Thymus (tissue), 11 donors: ENCODE measurements around the gene BMP15. TPM values are rescaled to one million over a fixed set of nuclear protein-coding genes. Genes with fewer than 3 reads are reported as not detected.

Source experiments
- DNase-seq, 9 donors: peaks; one replicate each; pipeline ENCODE4 v3.0.0-alpha.2; 2013; ENCODE audit warnings: low spot score in 9 of 9, low read depth in 6 of 9, missing footprints in 1 of 9
- H3K27ac ChIP-seq, 2 donors: one replicate each; pipeline ENCODE4 v1.5.1; 2013; ENCODE audit warnings: control low read depth in 1 of 2, low read depth in 1 of 2, low read length in 1 of 2, mild to moderate bottlenecking in 1 of 2, moderate library complexity in 1 of 2
- H3K27me3 ChIP-seq, 2 donors: one replicate each; pipeline ENCODE4 v1.5.1; 2013; ENCODE audit warnings: low read length in 1 of 2; ENCODE audit not compliant: control insufficient read depth in 2 of 2, insufficient read depth in 1 of 2
- H3K36me3 ChIP-seq, 2 donors: one replicate each; pipeline ENCODE4 v1.5.1; 2013; ENCODE audit warnings: low read length in 1 of 2, mild to moderate bottlenecking in 1 of 2, moderate library complexity in 1 of 2; ENCODE audit not compliant: control insufficient read depth in 2 of 2, insufficient read depth in 2 of 2
- H3K4me1 ChIP-seq, 2 donors: one replicate each; pipeline ENCODE4 v1.5.1; 2013; ENCODE audit warnings: low read length in 2 of 2; ENCODE audit not compliant: control insufficient read depth in 2 of 2, insufficient read depth in 2 of 2
- H3K4me3 ChIP-seq, 2 donors: one replicate each; pipeline ENCODE4 v1.5.1; 2013; ENCODE audit warnings: low read length in 2 of 2, control low read depth in 1 of 2, mild to moderate bottlenecking in 1 of 2
- H3K9me3 ChIP-seq, 2 donors: one replicate each; pipeline ENCODE4 v1.5.1; 2013; ENCODE audit warnings: low read length in 1 of 2, mild to moderate bottlenecking in 1 of 2; ENCODE audit not compliant: control insufficient read depth in 2 of 2, insufficient read depth in 1 of 2
- WGBS: extraction: QIAGEN DNeasy Blood & Tissue Kit; methylation state at CpG from one replicate; pipeline ENCODE4 v1.1.7; 2013; 5-methylcytosine and 5-hydroxymethylcytosine counted together
- polyA plus RNA-seq: library from polyadenylated mRNA; stranded (reverse); fragments of 200-250 nt; gene quantifications from one replicate; pipeline ENCODE4 v1.2.3, GENCODE V29; 2013
- total RNA-seq: library from RNA; stranded (reverse); fragments of 120-200 nt; gene quantifications from one replicate; pipeline ENCODE4 v1.2.4, GENCODE V29; 2013
- donor health status: healthy.

The BMP15 gene
- total and polyA plus RNA-seq, 2 donors, result not detected

DNA sequence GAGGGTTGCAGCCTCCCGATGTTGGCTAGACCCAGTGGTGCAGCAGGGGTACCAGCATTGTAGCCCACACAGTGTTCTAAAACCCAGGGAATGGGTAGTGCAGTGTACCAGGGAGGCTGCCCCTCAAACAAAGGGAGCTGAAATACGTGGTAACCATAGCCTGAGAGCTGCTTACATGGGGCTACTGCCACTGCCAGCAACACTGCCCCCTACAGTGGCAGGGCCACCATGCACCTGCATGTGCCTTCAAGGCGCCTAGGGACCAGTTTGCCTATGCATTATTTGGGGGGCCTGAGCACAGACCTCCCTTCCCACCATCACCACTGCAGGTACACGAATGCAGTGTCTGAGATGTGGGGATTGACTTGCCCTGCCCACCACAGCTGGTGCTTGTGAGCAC, 21.0 kb upstream of the BMP15 start:
- 87% methylated on average over 4 of the region's 4 CpGs for WGBS
- Histone ChIP-seq H3K4me1 (no peaks in the 10 kb centered on the region), H3K27me3 (no peaks in the 10 kb centered on the region), H3K9me3 (no peaks in the 10 kb centered on the region), H3K4me3 (no peak overlapping the region), H3K27ac (no peak overlapping the region), H3K36me3 (no peaks in the 10 kb centered on the region)
- DNase-seq, result no peak

DNA sequence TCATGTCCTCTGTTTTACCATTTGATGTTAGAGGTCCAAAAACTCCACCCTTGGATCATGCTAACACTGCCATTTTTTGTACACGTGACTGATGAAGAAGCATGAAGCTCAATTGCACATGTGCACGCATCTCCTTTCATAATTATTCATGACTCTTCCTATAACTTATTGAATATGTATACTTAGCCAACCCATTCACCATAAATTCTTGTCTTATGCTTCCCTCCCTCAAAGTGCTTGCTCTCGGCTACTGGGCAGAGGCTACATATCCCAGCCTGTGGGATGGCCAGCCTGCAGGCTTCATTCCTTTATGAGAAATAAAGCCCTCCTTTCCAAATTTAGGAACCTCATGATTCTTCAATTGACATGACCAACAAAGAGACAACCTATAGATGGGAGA, 17.5 kb upstream of the BMP15 start:
- no peak overlapping the region for H3K4me3 ChIP-seq
- WGBS, result 95% methylated on average over 3 of the region's 3 CpGs
- H3K4me1 ChIP-seq, result no peaks in the 10 kb centered on the region
- H3K36me3 ChIP-seq, result no peaks in the 10 kb centered on the region
- H3K27ac ChIP-seq, result no peak overlapping the region
- DNase-seq, result no peak
- no peaks in the 10 kb centered on the region for H3K27me3 ChIP-seq
- no peaks in the 10 kb centered on the region for H3K9me3 ChIP-seq

DNA sequence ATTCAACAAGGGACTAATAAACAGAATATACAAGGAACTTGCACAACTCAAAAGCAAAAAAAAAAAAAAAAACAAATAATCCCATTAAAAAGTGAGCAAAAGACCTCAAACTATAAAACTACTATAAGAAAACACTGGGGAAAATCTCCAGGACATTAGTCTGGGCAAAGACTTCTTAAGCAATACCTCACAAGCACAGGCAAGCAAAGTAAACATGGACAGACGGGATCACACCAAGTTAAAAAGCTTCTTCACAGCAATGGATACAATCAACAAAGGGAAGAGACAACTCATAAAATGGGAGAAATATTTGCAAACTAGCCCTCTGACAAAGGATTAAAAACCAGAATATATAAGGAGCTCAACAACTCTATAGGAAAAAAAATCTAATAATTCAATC, 17.1 kb upstream of the BMP15 start:
- whole genome bisulfite sequencing, result 0% methylated on average over 1 of the region's 1 CpG
- H3K4me3 ChIP-seq, result no peak overlapping the region
- H3K27me3 ChIP-seq, result no peaks in the 10 kb centered on the region
- no peak overlapping the region for H3K27ac ChIP-seq
- H3K4me1 ChIP-seq, result no peaks in the 10 kb centered on the region
- no peaks in the 10 kb centered on the region for H3K36me3 ChIP-seq
- no peaks in the 10 kb centered on the region for H3K9me3 ChIP-seq
- DNase-seq, result no peak

DNA sequence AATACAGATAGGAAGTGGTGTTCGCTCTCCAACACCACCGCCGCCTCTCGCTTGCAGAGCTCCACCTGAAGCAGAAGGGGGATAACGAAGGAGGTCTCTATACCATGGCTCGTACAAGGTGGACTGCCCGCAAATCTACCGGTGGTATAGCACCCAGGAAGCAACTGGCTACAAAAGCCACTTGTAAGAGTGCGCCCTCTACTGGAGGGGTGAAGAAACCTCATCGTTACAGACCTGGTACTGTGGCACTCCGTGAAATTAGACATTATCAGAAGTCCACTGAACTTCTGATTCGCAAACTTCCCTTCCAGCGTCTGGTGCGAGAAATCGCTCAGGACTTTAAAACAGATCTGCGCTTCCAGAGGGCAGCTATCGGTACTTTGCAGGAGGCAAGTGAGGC, 5.2 kb upstream of the BMP15 start:
- Histone ChIP-seq H3K36me3 (no peaks in the 10 kb centered on the region), H3K4me1 (no peaks in the 10 kb centered on the region), H3K27me3 (no peaks in the 10 kb centered on the region)

DNA sequence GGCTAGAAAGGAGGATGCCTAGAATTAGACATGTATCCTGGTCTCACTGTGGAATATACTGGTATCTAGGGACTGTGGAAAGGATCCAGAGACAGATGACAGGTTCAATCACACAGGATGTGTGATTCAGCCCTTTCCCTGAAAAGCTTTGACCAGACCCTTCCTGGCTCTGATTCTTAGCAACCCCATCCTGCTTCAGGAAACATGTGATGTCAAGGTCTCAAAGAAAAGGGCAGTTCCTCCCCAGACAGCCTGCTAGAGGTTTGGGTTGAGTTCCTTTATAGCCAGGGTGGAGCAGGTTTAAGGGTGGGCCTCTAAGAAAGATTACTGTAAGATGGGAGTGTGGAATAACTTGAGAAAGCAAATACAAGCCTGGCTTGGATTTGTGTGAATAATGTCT, 3.0 kb downstream of the BMP15 start:
- Histone ChIP-seq H3K9me3 (no peaks in the 10 kb centered on the region), H3K27ac (no peak overlapping the region), H3K36me3 (no peaks in the 10 kb centered on the region), H3K4me3 (no peak overlapping the region), H3K4me1 (no peaks in the 10 kb centered on the region), H3K27me3 (no peaks in the 10 kb centered on the region)
- no peak for DNase-seq

More for the DNA sequence above, 5.2 kb upstream of the BMP15 start:
- Histone ChIP-seq H3K27ac (no peak overlapping the region), H3K4me3 (no peak overlapping the region), H3K9me3 (no peaks in the 10 kb centered on the region)
- DNase-seq, result peak in 2 of 9 donors; percentile 5 to 10
- WGBS, result 97% methylated on average over 17 of the region's 17 CpGs

DNA sequence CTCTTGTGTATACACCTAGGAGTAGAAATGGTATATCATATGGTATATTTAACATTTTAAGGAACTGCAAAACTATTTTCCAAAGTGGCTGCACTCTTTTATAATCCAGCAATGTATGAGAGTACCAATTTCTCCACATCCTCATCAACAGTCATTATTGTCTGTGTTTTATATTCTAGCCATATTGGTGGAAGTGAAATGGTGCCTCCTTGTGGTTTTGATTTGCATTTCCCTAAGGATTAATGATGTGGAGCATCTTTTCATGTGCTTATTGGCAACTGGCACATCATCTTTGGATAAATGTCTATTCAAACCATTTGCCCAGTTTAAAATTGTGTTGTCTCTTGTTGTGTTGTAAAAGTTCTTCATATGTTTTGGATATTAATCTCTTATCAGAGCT, 9.6 kb downstream of the BMP15 start:
- H3K27me3 ChIP-seq, result no peaks in the 10 kb centered on the region
- DNase-seq, result no peak
- H3K9me3 ChIP-seq, result no peaks in the 10 kb centered on the region
- H3K27ac ChIP-seq, result no peak overlapping the region
- no peaks in the 10 kb centered on the region for H3K36me3 ChIP-seq
- no peaks in the 10 kb centered on the region for H3K4me1 ChIP-seq
- H3K4me3 ChIP-seq, result no peak overlapping the region

DNA sequence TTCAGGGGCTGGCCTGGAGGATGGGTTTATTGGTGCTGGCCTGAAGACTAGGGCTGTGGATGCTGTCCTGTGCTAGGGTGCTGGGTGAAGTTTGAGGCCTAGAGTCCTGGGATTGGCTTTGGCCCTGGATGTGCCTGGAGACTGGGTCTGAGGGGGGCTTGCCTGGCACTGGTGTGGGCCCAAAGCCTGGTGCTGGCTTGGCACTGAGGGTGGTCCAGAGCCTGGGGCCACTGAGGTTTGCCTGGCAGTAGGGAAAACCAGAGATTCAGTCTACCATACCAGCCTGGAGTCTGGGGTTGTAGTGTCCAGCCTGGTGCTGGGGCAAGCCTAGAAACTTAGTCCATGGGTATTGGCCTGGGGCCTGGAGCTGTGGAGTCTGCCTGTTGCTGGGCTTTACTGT, 16.6 kb downstream of the BMP15 start:
- DNase-seq, result no peak

DNA sequence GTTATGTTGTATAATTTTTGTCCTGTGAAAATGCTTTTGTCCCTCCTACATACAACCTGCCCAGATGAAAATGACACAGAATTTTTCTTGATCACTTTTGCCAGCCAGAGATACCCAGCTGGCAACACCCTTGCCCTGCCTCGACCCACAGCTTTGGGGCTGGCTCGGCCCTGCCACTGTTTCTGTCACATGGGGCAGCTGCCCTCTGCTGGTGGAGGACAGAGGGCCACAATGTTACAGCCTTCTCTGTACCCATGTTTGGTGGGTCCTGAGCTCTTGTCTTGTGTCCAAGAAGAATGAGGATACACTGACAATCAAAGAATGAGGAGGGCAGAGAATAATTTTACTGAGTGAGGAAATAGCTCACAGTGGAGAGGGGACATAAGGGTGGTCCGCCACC, 31.1 kb downstream of the BMP15 start:
- Histone ChIP-seq H3K9me3 (no peaks in the 10 kb centered on the region), H3K27me3 (no peaks in the 10 kb centered on the region), H3K36me3 (no peaks in the 10 kb centered on the region), H3K27ac (no peak overlapping the region), H3K4me3 (no peak overlapping the region), H3K4me1 (no peaks in the 10 kb centered on the region)
- no peak for DNase-seq
- WGBS, result 92% methylated on average over 3 of the region's 3 CpGs

More for the DNA sequence above, 16.6 kb downstream of the BMP15 start:
- H3K27me3 ChIP-seq, result no peaks in the 10 kb centered on the region
- H3K4me3 ChIP-seq, result no peak overlapping the region
- no peaks in the 10 kb centered on the region for H3K9me3 ChIP-seq
- no peaks in the 10 kb centered on the region for H3K4me1 ChIP-seq
- no peaks in the 10 kb centered on the region for H3K36me3 ChIP-seq
- H3K27ac ChIP-seq, result no peak overlapping the region

DNA sequence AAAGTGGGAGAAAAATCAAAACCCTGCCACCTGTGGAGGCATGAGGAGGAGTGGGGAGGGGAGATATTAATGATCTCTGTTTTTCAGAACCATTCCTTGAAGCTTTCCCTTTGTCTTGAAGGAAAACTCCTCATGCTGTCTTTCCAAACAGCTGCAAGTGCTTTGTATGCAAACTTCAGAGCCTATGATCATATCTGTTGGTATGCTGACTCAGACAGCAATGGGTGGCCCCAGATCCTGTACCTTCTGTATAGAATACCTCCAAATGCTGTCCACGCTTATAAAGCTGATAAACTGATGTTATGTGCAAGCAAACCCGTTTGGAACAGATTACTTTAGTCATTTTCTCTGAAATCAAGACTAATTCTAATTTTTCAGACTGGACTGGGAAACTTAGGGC, 31.9 kb downstream of the BMP15 start:
- no peak for DNase-seq
- Histone ChIP-seq H3K36me3 (no peaks in the 10 kb centered on the region), H3K27ac (no peak overlapping the region), H3K27me3 (no peaks in the 10 kb centered on the region), H3K9me3 (no peaks in the 10 kb centered on the region), H3K4me3 (no peak overlapping the region), H3K4me1 (no peaks in the 10 kb centered on the region)
- 91% methylated on average over 2 of the region's 2 CpGs for WGBS

DNA sequence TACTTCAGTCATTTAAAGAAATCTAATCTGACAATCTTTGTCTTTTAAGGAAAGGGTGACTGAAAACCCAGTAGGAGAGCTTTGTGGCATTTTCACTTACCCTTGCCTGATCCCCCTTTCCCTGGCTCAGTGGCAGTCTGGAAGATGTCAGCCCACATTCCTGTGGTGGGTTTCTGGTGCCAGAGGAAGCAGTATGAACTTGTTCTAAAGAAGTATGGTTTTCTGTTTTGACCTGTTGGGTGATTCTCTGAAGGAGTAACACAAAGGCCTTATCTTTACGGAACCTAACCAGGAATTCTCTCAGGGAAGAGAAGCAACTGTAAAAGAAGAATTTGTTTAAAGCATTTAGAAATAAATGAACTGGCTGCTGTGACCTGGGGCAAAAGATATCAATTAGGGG, 41.9 kb downstream of the BMP15 start:
- no peaks in the 10 kb centered on the region for H3K9me3 ChIP-seq
- 100% methylated on average over 1 of the region's 1 CpG for WGBS
- no peak overlapping the region for H3K27ac ChIP-seq
- H3K27me3 ChIP-seq, result no peaks in the 10 kb centered on the region
- H3K4me3 ChIP-seq, result no peak overlapping the region
- no peak for DNase-seq
- H3K36me3 ChIP-seq, result no peaks in the 10 kb centered on the region
- no peaks in the 10 kb centered on the region for H3K4me1 ChIP-seq
